Fibroblast of mammary gland (primary cell): ENCODE results near the gene LRRFIP1.

Experiments
- DNase-seq: peaks from one replicate; pipeline ENCODE4 v3.0.0-alpha.2; 2010; ENCODE audit warnings: low read depth
- H3K4me3 ChIP-seq: 2 replicates; pipeline ENCODE4 v1.5.1; 2011; ENCODE audit warnings: low read depth, mild to moderate bottlenecking, low read length, moderate library complexity; ENCODE audit not compliant: control insufficient read depth
- CTCF ChIP-seq: conservative IDR thresholded peaks from 2 replicates; pipeline ENCODE4 v1.5.1; 2011; ENCODE audit warnings: low read depth, low read length, inconsistent platforms; ENCODE audit not compliant: control insufficient read depth, insufficient read depth

The LRRFIP1 gene

DNA sequence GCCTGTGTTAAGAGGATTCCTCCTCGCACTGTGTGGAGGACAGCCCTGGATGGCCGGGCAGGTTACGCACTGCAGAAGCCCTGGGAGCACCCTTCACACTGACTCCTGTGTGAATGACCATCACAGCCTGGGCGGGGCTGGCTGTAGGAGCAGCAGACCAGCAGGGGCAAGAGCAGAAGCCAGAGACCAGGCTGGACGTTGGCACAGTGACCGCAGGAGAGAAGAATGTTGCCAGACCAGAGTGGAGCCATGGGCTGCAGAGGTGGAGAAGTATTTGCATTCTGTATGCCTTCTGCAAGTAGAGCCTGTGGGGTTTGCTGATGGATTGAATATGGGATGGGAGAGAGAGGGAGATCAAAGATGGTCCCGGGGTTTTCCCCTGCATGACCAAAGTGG, 23.1 kb downstream of the LRRFIP1 start:
- TF ChIP-seq CTCF: no peak
- no peak for DNase-seq
- H3K4me3 ChIP-seq: no peak overlapping the region

DNA sequence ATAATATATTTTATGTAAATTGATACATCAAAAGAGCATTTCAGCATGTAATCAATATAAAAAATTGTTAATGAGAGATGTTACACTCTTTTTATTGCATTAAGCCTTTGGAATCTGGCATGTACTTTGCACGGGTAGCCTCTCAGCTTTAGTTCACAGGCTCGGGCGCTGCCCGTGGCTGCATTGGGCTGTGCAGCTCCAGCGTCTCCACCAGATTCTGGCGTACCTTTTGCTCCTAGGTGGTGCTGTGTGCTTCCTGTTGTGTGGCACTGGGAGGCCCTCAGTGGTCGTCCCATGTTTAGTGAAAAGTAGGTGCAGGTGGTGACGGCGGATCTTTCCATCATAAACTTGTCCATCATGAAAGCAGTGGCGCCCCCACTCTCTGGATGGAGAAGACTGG, 24.4 kb downstream of the LRRFIP1 start:
- TF ChIP-seq CTCF: no peak
- DNase-seq: no peak
- no peak overlapping the region for H3K4me3 ChIP-seq

DNA sequence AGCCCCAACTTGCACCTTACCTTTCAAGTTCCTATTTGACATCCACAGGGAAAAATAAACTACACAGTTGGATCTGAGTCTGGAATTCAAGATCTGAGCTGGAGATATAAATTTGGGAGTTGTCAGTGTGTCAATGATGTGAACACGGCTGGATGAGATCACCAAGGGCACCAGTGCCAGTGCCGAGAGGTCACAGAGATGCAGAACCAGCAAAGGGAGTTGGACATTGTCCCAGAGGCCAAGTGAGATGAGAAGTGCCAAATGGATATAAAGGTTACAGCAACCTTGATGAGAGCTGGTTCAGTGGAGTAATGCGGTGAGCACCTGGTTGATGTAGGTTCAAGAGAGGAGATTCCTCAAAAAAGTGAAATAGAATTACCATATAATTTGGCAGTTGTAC, 24.8 kb downstream of the LRRFIP1 start:
- no peak overlapping the region for H3K4me3 ChIP-seq
- TF ChIP-seq CTCF: no peak
- DNase-seq: no peak

DNA sequence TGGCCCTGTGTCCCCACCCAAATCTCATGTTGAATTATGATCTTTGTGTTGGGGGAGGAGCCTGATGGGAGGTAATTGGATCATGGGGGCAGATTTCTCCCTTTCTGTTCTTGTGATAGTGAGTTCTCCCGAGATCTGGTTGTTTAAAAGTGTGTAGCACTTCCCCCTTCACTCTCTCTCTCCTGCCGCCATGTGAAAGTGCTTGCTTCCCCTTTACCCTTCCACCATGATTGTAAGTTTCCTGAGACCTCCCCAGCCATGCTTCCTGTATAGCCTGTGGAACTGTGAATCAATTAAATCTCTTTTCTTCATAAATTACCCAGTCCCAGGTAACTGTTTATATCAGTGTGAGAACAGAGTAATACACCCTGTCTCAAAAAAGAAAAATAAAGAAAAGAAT, 25.5 kb downstream of the LRRFIP1 start:
- H3K4me3 ChIP-seq: no peak overlapping the region
- no peak for DNase-seq
- no peak for TF ChIP-seq CTCF

- no peak overlapping the region for H3K4me3 ChIP-seq
- TF ChIP-seq CTCF: no peak
- DNase-seq: no peak
Measured at GRCh38 chr2:237653776-237654558, 26.6 kb downstream of the LRRFIP1 start.

DNA sequence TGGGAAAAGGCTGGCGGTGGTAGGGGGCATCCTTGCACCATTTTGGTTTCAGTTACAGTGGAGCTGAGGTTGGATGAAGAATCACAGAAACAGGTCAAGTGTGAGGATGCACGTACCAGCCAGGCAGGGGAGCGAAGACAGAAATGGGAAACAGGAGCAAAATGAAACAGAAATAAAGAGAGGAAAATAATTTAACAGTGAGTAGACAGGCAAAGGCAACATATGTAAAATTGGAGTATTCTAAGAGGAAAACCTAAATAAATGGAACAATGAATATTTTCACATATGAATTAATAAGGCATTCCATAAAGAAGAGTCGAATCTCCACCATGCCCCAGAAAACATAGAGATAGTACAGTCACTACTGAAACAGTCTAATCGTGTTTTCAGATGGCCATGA, 29.7 kb downstream of the LRRFIP1 start:
- DNase-seq: no peak
- no peak for TF ChIP-seq CTCF
- no peak overlapping the region for H3K4me3 ChIP-seq
